Measurements from ENCODE around the gene METRNL.

METRNL gene

GRCh38 chr17:83083368-83084201 is 4.2 kb downstream of the METRNL start:
- H3K27ac ChIP-seq, result no peak overlapping the region
- H3K4me3 ChIP-seq (ENCODE audit: low read depth, low read length), result no peak overlapping the region

GRCh38 chr17:83084214-83084613 is 4.8 kb downstream of the METRNL start:
- TF ChIP-seq CTCF (IDR thresholded peaks at IDR 0.05; ENCODE audit: low read depth, low read length), result no peak
- H3K27ac ChIP-seq, result no peak overlapping the region
- H3K36me3 ChIP-seq, result no peaks in the 10 kb centered on the region
- no peak for DNase-seq
- H3K27me3 ChIP-seq (ENCODE audit: insufficient read depth, low read depth, severe bottlenecking), result peaks cover 18% of the 10 kb centered on the region
- H3K9me3 ChIP-seq (ENCODE audit: severe bottlenecking), result no peaks in the 10 kb centered on the region
- H3K4me3 ChIP-seq (ENCODE audit: low read depth, low read length), result no peak overlapping the region

More at GRCh38 chr17:83083368-83084201, 4.2 kb downstream of the METRNL start:
- TF ChIP-seq CTCF (IDR thresholded peaks at IDR 0.05; ENCODE audit: low read depth, low read length), result no peak
- Histone ChIP-seq H3K9me3 (ENCODE audit: severe bottlenecking) (peaks cover 4% of the 10 kb centered on the region), H3K27me3 (ENCODE audit: insufficient read depth, low read depth, severe bottlenecking) (peaks cover 23% of the 10 kb centered on the region), H3K36me3 (no peaks in the 10 kb centered on the region)
- DNase-seq, result no peak

- peaks cover 18% of the 10 kb centered on the region for H3K27me3 ChIP-seq (ENCODE audit: insufficient read depth, low read depth, severe bottlenecking)
- no peaks in the 10 kb centered on the region for H3K9me3 ChIP-seq (ENCODE audit: severe bottlenecking)
- H3K36me3 ChIP-seq, result no peaks in the 10 kb centered on the region
- H3K27ac ChIP-seq, result no peak overlapping the region
- no peak for TF ChIP-seq CTCF (IDR thresholded peaks at IDR 0.05; ENCODE audit: low read depth, low read length)
- no peak for DNase-seq
- no peak overlapping the region for H3K4me3 ChIP-seq (ENCODE audit: low read depth, low read length)
Measured at GRCh38 chr17:83084621-83085056, 5.2 kb downstream of the METRNL start.

- H3K27ac ChIP-seq, result no peak overlapping the region
- no peak for DNase-seq
- no peaks in the 10 kb centered on the region for H3K9me3 ChIP-seq (ENCODE audit: severe bottlenecking)
- no peak overlapping the region for H3K4me3 ChIP-seq (ENCODE audit: low read depth, low read length)
- TF ChIP-seq CTCF (IDR thresholded peaks at IDR 0.05; ENCODE audit: low read depth, low read length), result no peak
- H3K36me3 ChIP-seq, result no peaks in the 10 kb centered on the region
- peaks cover 18% of the 10 kb centered on the region for H3K27me3 ChIP-seq (ENCODE audit: insufficient read depth, low read depth, severe bottlenecking)
Measured at GRCh38 chr17:83085103-83085502, 5.7 kb downstream of the METRNL start.

- H3K9me3 ChIP-seq (ENCODE audit: severe bottlenecking), result no peaks in the 10 kb centered on the region
- TF ChIP-seq CTCF (IDR thresholded peaks at IDR 0.05; ENCODE audit: low read depth, low read length), result no peak
- H3K4me3 ChIP-seq (ENCODE audit: low read depth, low read length), result no peak overlapping the region
- H3K36me3 ChIP-seq, result no peaks in the 10 kb centered on the region
- H3K27me3 ChIP-seq (ENCODE audit: insufficient read depth, low read depth, severe bottlenecking), result peaks cover 18% of the 10 kb centered on the region
- no peak for DNase-seq
- H3K27ac ChIP-seq, result no peak overlapping the region
Measured at GRCh38 chr17:83085526-83086198, 6.3 kb downstream of the METRNL start.
